ENCODE data around the gene PDE11A. TPM values are rescaled to one million over a fixed set of nuclear protein-coding genes. Genes with fewer than 3 reads are reported as not detected.

The PDE11A gene
- total RNA-seq, 2 donors from 2014 or later, result 0.28 to 3.5 TPM

DNA sequence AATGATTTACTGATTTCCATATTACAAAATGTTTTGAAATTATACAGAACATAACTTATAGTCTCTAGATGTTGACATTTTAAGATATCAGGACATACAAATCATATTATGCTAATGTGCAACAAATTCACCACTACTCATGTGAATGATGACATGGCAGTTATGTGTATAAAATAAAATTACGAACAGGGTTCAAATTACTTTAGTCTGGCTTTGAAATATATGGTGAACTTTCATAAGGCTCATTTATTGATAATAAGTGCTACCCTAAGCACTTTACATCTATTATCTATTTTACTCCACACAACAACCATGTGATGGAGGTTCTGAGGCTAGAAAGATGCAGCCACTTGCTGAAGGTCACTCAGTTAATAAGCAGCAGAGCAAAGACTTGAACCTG lies 62.8 kb downstream of the PDE11A start:
- no peak overlapping the region for H3K27ac ChIP-seq
- TF ChIP-seq, protein P1, sequence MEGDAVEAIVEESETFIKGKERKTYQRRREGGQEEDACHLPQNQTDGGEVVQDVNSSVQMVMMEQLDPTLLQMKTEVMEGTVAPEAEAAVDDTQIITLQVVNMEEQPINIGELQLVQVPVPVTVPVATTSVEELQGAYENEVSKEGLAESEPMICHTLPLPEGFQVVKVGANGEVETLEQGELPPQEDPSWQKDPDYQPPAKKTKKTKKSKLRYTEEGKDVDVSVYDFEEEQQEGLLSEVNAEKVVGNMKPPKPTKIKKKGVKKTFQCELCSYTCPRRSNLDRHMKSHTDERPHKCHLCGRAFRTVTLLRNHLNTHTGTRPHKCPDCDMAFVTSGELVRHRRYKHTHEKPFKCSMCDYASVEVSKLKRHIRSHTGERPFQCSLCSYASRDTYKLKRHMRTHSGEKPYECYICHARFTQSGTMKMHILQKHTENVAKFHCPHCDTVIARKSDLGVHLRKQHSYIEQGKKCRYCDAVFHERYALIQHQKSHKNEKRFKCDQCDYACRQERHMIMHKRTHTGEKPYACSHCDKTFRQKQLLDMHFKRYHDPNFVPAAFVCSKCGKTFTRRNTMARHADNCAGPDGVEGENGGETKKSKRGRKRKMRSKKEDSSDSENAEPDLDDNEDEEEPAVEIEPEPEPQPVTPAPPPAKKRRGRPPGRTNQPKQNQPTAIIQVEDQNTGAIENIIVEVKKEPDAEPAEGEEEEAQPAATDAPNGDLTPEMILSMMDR (IDR thresholded peaks at IDR 0.05), result no peak
- no peak for DNase-seq (ENCODE audit: low spot score)

GRCh38 chr2:178008636-178009289 lies 63.8 kb downstream of the PDE11A start:
- Histone ChIP-seq H3K4me3 (no peak overlapping the region), H3K27ac (no peak overlapping the region), H3K9me3 (no peaks in the 10 kb centered on the region), H3K27me3 (replicated peaks; ENCODE audit: insufficient read depth) (no peaks in the 10 kb centered on the region), H3K36me3 (no peaks in the 10 kb centered on the region), H3K4me1 (ENCODE audit: control insufficient read depth in 1 of 2, low read depth in 2 of 2) (no peaks in the 10 kb centered on the region)
- ATAC-seq (ENCODE audit: insufficient number of reproducible peaks, low FRiP score, low read depth) (no peak), DNase-seq (ENCODE audit: low spot score) (no peak)
- TF ChIP-seq, protein P1 (IDR thresholded peaks at IDR 0.05), result no peak

More for the DNA sequence above, 62.8 kb downstream of the PDE11A start:
- no peak for ATAC-seq (ENCODE audit: insufficient number of reproducible peaks, low FRiP score, low read depth)
- Histone ChIP-seq H3K4me3 (no peak overlapping the region), H3K36me3 (no peaks in the 10 kb centered on the region), H3K27me3 (replicated peaks; ENCODE audit: insufficient read depth) (no peaks in the 10 kb centered on the region), H3K9me3 (no peaks in the 10 kb centered on the region), H3K4me1 (ENCODE audit: control insufficient read depth in 1 of 2, low read depth in 2 of 2) (no peaks in the 10 kb centered on the region)

DNA sequence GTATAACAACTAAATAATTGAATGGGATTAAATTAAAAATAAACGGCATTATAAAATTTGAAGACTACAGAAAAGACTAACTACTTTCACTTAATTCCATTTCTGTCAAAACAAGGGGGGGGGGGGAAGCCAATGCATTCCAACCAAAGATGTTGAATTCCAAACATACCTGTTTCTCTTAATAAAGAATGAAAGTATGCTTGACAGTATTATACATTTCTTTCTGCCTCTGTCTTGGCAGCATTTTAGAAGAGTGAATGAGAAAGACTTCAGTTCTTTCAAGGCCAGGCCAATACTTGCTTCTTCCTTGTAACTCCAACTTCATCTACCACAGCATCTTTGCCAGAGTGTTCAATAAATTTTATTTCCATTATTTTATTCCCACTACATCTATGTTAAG lies 65.9 kb downstream of the PDE11A start:
- no peak overlapping the region for H3K4me3 ChIP-seq
- ATAC-seq (ENCODE audit: insufficient number of reproducible peaks, low FRiP score, low read depth), result no peak
- H3K27me3 ChIP-seq (replicated peaks; ENCODE audit: insufficient read depth), result no peaks in the 10 kb centered on the region
- DNase-seq (ENCODE audit: low spot score), result no peak
- H3K9me3 ChIP-seq, result no peaks in the 10 kb centered on the region
- TF ChIP-seq, protein P1 (IDR thresholded peaks at IDR 0.05), result no peak
- no peak overlapping the region for H3K27ac ChIP-seq
- no peaks in the 10 kb centered on the region for H3K36me3 ChIP-seq
- H3K4me1 ChIP-seq (ENCODE audit: control insufficient read depth in 1 of 2, low read depth in 2 of 2), result no peaks in the 10 kb centered on the region

DNA sequence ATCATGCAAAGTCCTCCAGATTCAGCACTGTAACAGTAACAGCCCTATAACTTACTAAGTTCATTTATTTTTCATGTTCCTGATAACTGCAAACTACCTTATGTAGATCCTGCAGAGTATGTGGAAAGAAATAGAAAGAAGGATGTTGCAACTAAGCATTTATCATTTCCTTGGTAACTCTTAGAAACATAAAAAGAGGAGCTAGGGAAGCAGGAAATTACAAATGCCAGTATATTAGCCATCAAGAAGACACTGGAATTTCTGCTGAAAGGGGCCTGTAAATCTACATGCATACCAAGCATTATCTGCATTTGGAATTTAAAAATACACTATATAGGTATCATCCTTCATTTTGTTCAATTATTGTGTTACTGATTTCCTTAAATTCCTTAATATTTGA lies 66.8 kb downstream of the PDE11A start:
- TF ChIP-seq, protein P1 (IDR thresholded peaks at IDR 0.05), result no peak
- DNase-seq (ENCODE audit: low spot score), result no peak
- ATAC-seq (ENCODE audit: insufficient number of reproducible peaks, low FRiP score, low read depth), result no peak
- no peak overlapping the region for H3K4me3 ChIP-seq
- no peak overlapping the region for H3K27ac ChIP-seq
- H3K36me3 ChIP-seq, result no peaks in the 10 kb centered on the region
- H3K9me3 ChIP-seq, result no peaks in the 10 kb centered on the region
- no peaks in the 10 kb centered on the region for H3K4me1 ChIP-seq (ENCODE audit: control insufficient read depth in 1 of 2, low read depth in 2 of 2)
- H3K27me3 ChIP-seq (replicated peaks; ENCODE audit: insufficient read depth), result no peaks in the 10 kb centered on the region

- no peaks in the 10 kb centered on the region for H3K9me3 ChIP-seq
- no peaks in the 10 kb centered on the region for H3K36me3 ChIP-seq
- ATAC-seq (ENCODE audit: insufficient number of reproducible peaks, low FRiP score, low read depth) (no peak), DNase-seq (ENCODE audit: low spot score) (no peak)
- no peaks in the 10 kb centered on the region for H3K27me3 ChIP-seq (replicated peaks; ENCODE audit: insufficient read depth)
- no peaks in the 10 kb centered on the region for H3K4me1 ChIP-seq (ENCODE audit: control insufficient read depth in 1 of 2, low read depth in 2 of 2)
- no peak overlapping the region for H3K27ac ChIP-seq
- H3K4me3 ChIP-seq, result no peak overlapping the region
- TF ChIP-seq, protein P1 (IDR thresholded peaks at IDR 0.05), result no peak
These were observed 70.5 kb downstream of the PDE11A start for GRCh38 chr2:178002038-178002437.

Data from thoracic aorta (tissue), 2 donors.